ENCODE data around the gene RNF144B.

DNA sequence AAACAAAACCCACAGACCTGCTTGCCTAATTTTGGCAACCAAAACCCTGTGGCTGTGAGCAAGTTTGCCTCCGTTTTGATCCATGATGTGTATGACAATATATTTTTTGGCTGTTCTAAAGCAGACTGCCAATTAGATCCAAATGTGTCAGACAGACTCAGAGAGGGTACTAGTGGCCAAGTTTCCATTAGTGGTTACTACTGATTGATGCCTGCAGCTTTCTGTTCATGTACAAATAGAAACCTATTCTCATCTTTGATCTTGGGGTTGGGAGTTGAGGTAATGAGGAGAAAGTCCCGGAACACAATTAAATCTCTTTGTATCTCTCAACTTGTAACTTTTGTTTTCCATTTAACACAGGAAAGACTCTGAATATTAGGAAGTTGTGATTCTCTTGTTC lies 100.9 kb downstream of the RNF144B start:
- TF ChIP-seq POLR2AphosphoS5 (IDR thresholded peaks at IDR 0.05; ENCODE audit: low read depth, low read length) (no peak), TAF1 (IDR thresholded peaks at IDR 0.05; ENCODE audit: low read depth, low read length) (no peak), POLR2A (IDR thresholded peaks at IDR 0.05; ENCODE audit: low read depth, low read length) (no peak), SPI1 (IDR thresholded peaks at IDR 0.05; ENCODE audit: low read depth, low read length) (no peak), POU2F2 (IDR thresholded peaks at IDR 0.05; ENCODE audit: low read depth, low read length) (no peak)

Measured in GM12891 (cell line).